WTC11 (cell line): ENCODE results near the gene PCGF3. TPM values are rescaled to one million over a fixed set of nuclear protein-coding genes. Genes with fewer than 3 reads are reported as not detected.
"Not testable (repeated sequence)": the region's sequence is repeated elsewhere in the genome, so short reads cannot be mapped to it uniquely, and the experiment has no call there.

Source experiments
- ATAC-seq: fragments of 200-7000 bp; cut with Tn5 transposase; 2 replicates; pipeline ENCODE4 v1.10.0; 2021; ENCODE audit warnings: mild to moderate bottlenecking, moderate library complexity
- CTCF ChIA-PET: fragments of 300-600 bp; sonication (Branson Sonifier 250); formaldehyde crosslinking; loops from one replicate; lab custom pipeline; 2021; ENCODE audit warnings: antibody characterized with exemption; lab: Charles Lee
- POLR2A ChIA-PET: fragments of 350-600 bp; sonication (Branson Sonifier 250); formaldehyde crosslinking; loops from one replicate; lab custom pipeline; 2021; ENCODE audit warnings: antibody characterized with exemption; lab: Charles Lee
- DNase-seq: peaks from one replicate; pipeline ENCODE4 v3.0.0; 2021; ENCODE audit warnings: low spot score
- H3K27ac Mint-ChIP-seq: 2 replicates; pipeline ENCODE4 v1.8.0; 2021; ENCODE audit warnings: mixed read lengths
- H3K27me3 Mint-ChIP-seq: 2 replicates; pipeline ENCODE4 v1.8.0; 2021; ENCODE audit warnings: low read depth, mild to moderate bottlenecking, moderate library complexity, mixed read lengths
- H3K36me3 Mint-ChIP-seq: 2 replicates; pipeline ENCODE4 v1.8.0; 2021; ENCODE audit warnings: mixed read lengths
- H3K4me1 Mint-ChIP-seq: 2 replicates; pipeline ENCODE4 v1.8.0; 2022; ENCODE audit warnings: mixed read lengths
- H3K4me3 Mint-ChIP-seq: 2 replicates; pipeline ENCODE4 v1.8.0; 2021; ENCODE audit warnings: mild to moderate bottlenecking, moderate library complexity, mixed read lengths
- H3K9me3 Mint-ChIP-seq: 2 replicates; pipeline ENCODE4 v1.8.0; 2021; ENCODE audit warnings: mixed read lengths
- CREB1 ChIP-seq: sonication (generic); formaldehyde crosslinking; IDR thresholded peaks from 2 replicates; pipeline ENCODE4 v1.8.0; 2023; ENCODE audit warnings: mild to moderate bottlenecking, missing genetic modification reagents
- EMX1 ChIP-seq: fragments of 250-450 bp; sonication (Bioruptor Pico); IDR thresholded peaks from 2 replicates; pipeline ENCODE4 v1.8.0; 2021; ENCODE audit warnings: mild to moderate bottlenecking
- FOXK1 ChIP-seq: sonication (generic); formaldehyde crosslinking; IDR thresholded peaks from 2 replicates; pipeline ENCODE4 v1.8.0; 2022; ENCODE audit warnings: mild to moderate bottlenecking, moderate library complexity, missing genetic modification reagents
- GRHL2 ChIP-seq: fragments of 250-450 bp; sonication (Bioruptor Pico); IDR thresholded peaks from 2 replicates; pipeline ENCODE4 v1.8.0; 2022; ENCODE audit warnings: mild to moderate bottlenecking, moderate library complexity; ENCODE audit not compliant: insufficient replicate concordance, severe bottlenecking
- KAT7 ChIP-seq: sonication (generic); formaldehyde crosslinking; IDR thresholded peaks from 2 replicates; pipeline ENCODE4 v1.8.1; 2023; ENCODE audit warnings: missing genetic modification reagents, mild to moderate bottlenecking, borderline replicate concordance
- NFE2L1 ChIP-seq: sonication (generic); formaldehyde crosslinking; IDR thresholded peaks from 2 replicates; pipeline ENCODE4 v1.8.1; 2023; ENCODE audit warnings: missing genetic modification reagents
- NR2C2 ChIP-seq: sonication (generic); formaldehyde crosslinking; IDR thresholded peaks from 2 replicates; pipeline ENCODE4 v1.8.0; 2022; ENCODE audit warnings: mild to moderate bottlenecking, missing genetic modification reagents
- NR3C1 ChIP-seq: sonication (generic); formaldehyde crosslinking; conservative IDR thresholded peaks from 2 replicates; pipeline ENCODE4 v1.8.1; 2023; ENCODE audit warnings: low read depth, mild to moderate bottlenecking, missing genetic modification reagents
- OVOL2 ChIP-seq: fragments of 250-450 bp; sonication (Bioruptor Pico); IDR thresholded peaks from 2 replicates; pipeline ENCODE4 v1.9.0; 2021; ENCODE audit warnings: mild to moderate bottlenecking, borderline replicate concordance
- RORB ChIP-seq: fragments of 250-450 bp; sonication (Bioruptor Pico); IDR thresholded peaks from 2 replicates; pipeline ENCODE4 v1.9.0; 2021; ENCODE audit warnings: mild to moderate bottlenecking
- ZNF512 ChIP-seq: sonication (generic); formaldehyde crosslinking; IDR thresholded peaks from 2 replicates; pipeline ENCODE4 v1.8.1; 2022; ENCODE audit warnings: missing genetic modification reagents, borderline replicate concordance
- total RNA-seq: library from RNA; stranded (reverse); gene quantifications from 3 replicates; pipeline ENCODE4 v1.2.3, GENCODE V29; 2021
- TF ChIP-seq, protein P1 (sequence below): sonication (generic); formaldehyde crosslinking; IDR thresholded peaks from 2 replicates; pipeline ENCODE4 v1.8.1; 2023; ENCODE audit warnings: mild to moderate bottlenecking, missing genetic modification reagents
- TF ChIP-seq, protein P2 (sequence below): fragments of 200-600 bp; IDR thresholded peaks from 2 replicates; pipeline ENCODE4 v1.8.0; 2022; ENCODE audit warnings: antibody characterized with exemption
- TF ChIP-seq, protein P3 (sequence below): sonication (generic); formaldehyde crosslinking; IDR thresholded peaks from 2 replicates; pipeline ENCODE4 v1.8.0; 2022; ENCODE audit warnings: missing genetic modification reagents

Gene PCGF3
- total RNA-seq, 1 experiment from 2014 or later, result 65.7 TPM

DNA sequence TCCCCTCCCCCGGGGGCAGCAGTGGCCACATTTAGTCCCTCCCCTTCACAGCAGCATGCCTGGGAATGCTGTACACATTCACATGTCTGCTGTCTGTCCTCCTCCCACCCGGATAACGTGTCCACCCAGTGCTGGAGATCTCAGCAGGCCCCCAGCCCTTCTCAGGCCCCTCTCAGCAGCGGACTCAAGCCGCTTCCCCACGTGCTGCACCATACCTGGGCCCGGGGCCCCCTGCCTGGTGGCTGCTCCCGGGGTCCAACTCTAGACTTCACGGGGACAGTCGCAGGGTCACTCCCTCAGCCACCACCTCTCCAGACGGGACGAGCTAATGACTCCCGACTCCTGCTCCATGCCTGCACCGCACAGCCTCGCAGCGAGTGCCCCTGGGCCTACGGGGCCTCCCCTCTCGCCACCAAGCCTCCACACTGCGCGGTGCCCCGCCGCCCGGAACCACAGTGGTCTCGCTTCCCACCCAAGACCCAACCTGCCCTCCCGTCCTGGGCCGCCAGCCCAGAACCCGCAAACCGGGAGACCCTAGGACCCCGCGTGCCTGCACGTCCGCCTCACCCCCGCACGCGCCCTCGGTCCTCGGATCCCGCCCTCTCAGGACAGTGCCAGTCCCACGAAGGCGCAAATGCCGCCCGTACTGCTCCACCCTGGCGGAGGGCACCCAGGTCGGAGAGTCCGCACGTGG, 1.3 kb upstream of the PCGF3 start:
- peaks cover 20% of the 10 kb centered on the region for H3K27me3 Mint-ChIP-seq
- POLR2A ChIA-PET, result no interaction called here

DNA sequence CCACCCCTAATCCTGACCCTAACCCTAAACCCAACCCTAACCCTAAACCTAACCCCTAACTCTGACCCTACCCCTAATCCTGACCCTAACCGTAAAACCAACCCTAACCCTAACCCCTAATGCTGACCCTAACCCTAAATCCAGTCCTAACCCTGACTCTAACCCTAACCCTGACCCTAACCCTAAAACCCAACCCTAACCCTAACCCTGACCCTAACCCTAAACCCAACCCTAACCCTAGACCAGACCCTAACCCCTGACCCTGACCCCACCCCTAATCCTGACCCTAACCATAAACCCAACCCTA, 708 bp upstream of the PCGF3 start:
- TF ChIP-seq RORB, result no peak
- TF ChIP-seq, protein P1, sequence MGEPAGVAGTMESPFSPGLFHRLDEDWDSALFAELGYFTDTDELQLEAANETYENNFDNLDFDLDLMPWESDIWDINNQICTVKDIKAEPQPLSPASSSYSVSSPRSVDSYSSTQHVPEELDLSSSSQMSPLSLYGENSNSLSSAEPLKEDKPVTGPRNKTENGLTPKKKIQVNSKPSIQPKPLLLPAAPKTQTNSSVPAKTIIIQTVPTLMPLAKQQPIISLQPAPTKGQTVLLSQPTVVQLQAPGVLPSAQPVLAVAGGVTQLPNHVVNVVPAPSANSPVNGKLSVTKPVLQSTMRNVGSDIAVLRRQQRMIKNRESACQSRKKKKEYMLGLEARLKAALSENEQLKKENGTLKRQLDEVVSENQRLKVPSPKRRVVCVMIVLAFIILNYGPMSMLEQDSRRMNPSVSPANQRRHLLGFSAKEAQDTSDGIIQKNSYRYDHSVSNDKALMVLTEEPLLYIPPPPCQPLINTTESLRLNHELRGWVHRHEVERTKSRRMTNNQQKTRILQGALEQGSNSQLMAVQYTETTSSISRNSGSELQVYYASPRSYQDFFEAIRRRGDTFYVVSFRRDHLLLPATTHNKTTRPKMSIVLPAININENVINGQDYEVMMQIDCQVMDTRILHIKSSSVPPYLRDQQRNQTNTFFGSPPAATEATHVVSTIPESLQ (CRISPR knock-in tag), result no peak
- no peak for TF ChIP-seq FOXK1 (CRISPR knock-in tag)
- TF ChIP-seq NR3C1 (CRISPR knock-in tag), result no peak
- TF ChIP-seq, protein P2, sequence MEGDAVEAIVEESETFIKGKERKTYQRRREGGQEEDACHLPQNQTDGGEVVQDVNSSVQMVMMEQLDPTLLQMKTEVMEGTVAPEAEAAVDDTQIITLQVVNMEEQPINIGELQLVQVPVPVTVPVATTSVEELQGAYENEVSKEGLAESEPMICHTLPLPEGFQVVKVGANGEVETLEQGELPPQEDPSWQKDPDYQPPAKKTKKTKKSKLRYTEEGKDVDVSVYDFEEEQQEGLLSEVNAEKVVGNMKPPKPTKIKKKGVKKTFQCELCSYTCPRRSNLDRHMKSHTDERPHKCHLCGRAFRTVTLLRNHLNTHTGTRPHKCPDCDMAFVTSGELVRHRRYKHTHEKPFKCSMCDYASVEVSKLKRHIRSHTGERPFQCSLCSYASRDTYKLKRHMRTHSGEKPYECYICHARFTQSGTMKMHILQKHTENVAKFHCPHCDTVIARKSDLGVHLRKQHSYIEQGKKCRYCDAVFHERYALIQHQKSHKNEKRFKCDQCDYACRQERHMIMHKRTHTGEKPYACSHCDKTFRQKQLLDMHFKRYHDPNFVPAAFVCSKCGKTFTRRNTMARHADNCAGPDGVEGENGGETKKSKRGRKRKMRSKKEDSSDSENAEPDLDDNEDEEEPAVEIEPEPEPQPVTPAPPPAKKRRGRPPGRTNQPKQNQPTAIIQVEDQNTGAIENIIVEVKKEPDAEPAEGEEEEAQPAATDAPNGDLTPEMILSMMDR, result no peak
- no peak for TF ChIP-seq ZNF512 (CRISPR knock-in tag)
- TF ChIP-seq CREB1 (CRISPR knock-in tag), result no peak
- no peak for TF ChIP-seq EMX1 (CRISPR knock-in tag)
- TF ChIP-seq NFE2L1, result no peak
- TF ChIP-seq, protein P3, sequence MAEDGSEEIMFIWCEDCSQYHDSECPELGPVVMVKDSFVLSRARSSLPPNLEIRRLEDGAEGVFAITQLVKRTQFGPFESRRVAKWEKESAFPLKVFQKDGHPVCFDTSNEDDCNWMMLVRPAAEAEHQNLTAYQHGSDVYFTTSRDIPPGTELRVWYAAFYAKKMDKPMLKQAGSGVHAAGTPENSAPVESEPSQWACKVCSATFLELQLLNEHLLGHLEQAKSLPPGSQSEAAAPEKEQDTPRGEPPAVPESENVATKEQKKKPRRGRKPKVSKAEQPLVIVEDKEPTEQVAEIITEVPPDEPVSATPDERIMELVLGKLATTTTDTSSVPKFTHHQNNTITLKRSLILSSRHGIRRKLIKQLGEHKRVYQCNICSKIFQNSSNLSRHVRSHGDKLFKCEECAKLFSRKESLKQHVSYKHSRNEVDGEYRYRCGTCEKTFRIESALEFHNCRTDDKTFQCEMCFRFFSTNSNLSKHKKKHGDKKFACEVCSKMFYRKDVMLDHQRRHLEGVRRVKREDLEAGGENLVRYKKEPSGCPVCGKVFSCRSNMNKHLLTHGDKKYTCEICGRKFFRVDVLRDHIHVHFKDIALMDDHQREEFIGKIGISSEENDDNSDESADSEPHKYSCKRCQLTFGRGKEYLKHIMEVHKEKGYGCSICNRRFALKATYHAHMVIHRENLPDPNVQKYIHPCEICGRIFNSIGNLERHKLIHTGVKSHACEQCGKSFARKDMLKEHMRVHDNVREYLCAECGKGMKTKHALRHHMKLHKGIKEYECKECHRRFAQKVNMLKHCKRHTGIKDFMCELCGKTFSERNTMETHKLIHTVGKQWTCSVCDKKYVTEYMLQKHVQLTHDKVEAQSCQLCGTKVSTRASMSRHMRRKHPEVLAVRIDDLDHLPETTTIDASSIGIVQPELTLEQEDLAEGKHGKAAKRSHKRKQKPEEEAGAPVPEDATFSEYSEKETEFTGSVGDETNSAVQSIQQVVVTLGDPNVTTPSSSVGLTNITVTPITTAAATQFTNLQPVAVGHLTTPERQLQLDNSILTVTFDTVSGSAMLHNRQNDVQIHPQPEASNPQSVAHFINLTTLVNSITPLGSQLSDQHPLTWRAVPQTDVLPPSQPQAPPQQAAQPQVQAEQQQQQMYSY, result no peak
- no peak for TF ChIP-seq GRHL2 (CRISPR knock-in tag)
- Mint-ChIP-seq H3K4me1 (peaks cover 10% of the 10 kb centered on the region; the same call in 1 of the 2 replicates), H3K27me3 (peaks cover 20% of the 10 kb centered on the region), H3K36me3 (peaks cover 14% of the 10 kb centered on the region), H3K4me3 (peak overlapping the region; percentile 68; the same call in 1 of the 2 replicates), H3K9me3 (peaks cover 11% of the 10 kb centered on the region), H3K27ac (no peak overlapping the region)
- DNase-seq, result no peak
- CTCF ChIA-PET, result interaction anchor here (0.5 to 1.0 kb wide), 4 partner anchors 20 to 807 kb away, joined by 3 to 14 read pairs (median 4); no protein-coding TSS in a partner anchor
- POLR2A ChIA-PET, result no interaction called here
- ATAC-seq, result no peak

More for the DNA sequence above, 1.3 kb upstream of the PCGF3 start:
- no peak for TF ChIP-seq NR2C2
- no peak for TF ChIP-seq OVOL2 (CRISPR knock-in tag)
- TF ChIP-seq KAT7 (CRISPR knock-in tag), result no peak
- TF ChIP-seq, all 79 proteins: peak for 0
- H3K36me3 Mint-ChIP-seq, result peaks cover 8% of the 10 kb centered on the region
- CTCF ChIA-PET, result interaction anchor here (1.6 kb wide), 1 partner anchor 21 kb away, joined by 13 read pairs; no protein-coding TSS in a partner anchor
- H3K4me1 Mint-ChIP-seq, result peaks cover 9% of the 10 kb centered on the region; the same call in 1 of the 2 replicates
- H3K27ac Mint-ChIP-seq, result no peak overlapping the region
- H3K4me3 Mint-ChIP-seq, result no peak overlapping the region
- ATAC-seq (no peak), DNase-seq (no peak)
- H3K9me3 Mint-ChIP-seq, result peaks cover 5% of the 10 kb centered on the region

DNA sequence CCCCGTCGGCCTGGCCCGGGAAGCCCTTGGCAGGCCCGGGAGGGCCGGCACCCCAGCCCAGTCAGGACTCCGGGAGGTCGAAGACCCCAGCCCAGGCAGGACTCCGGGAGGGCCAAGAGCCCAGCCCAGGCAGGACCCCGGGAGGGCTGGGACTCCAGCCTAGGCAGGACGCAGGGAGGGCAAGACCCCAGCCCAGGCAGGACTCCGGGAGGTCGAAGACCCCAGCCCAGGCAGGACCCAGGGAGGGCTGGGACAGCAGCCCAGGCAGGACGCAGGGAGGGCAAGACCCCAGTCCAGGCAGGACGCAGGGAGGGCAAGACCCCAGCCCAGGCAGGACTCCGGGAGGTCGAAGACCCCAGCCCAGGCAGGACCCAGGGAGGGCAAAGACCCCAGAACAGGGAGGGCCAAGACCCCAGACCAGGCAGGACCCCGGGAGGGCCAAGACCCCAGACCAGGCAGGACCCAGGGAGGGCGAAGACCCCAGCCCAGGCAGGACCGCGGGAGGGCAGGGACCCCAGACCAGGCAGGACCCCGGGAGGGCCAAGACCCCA, 526 bp downstream of the PCGF3 start:
- ATAC-seq, CTCF ChIA-PET, DNase-seq, H3K4me1 Mint-ChIP-seq, H3K27ac Mint-ChIP-seq, POLR2A ChIA-PET: not testable (repeated sequence)
- H3K4me3 Mint-ChIP-seq, result 0 out of 2 replicates have a peak overlapping the region, but pooled peaks have one; percentile 10
- peaks cover 16% of the 10 kb centered on the region for H3K27me3 Mint-ChIP-seq
- H3K36me3 Mint-ChIP-seq, result peaks cover 24% of the 10 kb centered on the region
- peaks cover 11% of the 10 kb centered on the region for H3K9me3 Mint-ChIP-seq
